Parathyroid adenoma (tissue), 2 donors: ENCODE data around the gene DNM3.

Experiments
- H2AFZ ChIP-seq: fragments of 300-600 bp; sonication (generic); one replicate; pipeline ENCODE4 v1.7.0; 2017; ENCODE audit warnings: antibody characterized with exemption, mild to moderate bottlenecking
- H3K27ac ChIP-seq: fragments of 300-600 bp; sonication (generic); one replicate; pipeline ENCODE4 v1.7.0; 2017
- H3K27me3 ChIP-seq: fragments of 300-600 bp; sonication (generic); one replicate; pipeline ENCODE4 v1.7.0; 2017; ENCODE audit warnings: low read length; ENCODE audit not compliant: control insufficient read depth, insufficient read depth
- H3K36me3 ChIP-seq: fragments of 300-600 bp; sonication (generic); one replicate; pipeline ENCODE4 v1.7.0; 2017; ENCODE audit warnings: low read length; ENCODE audit not compliant: control insufficient read depth, insufficient read depth
- H3K4me1 ChIP-seq: fragments of 300-600 bp; sonication (generic); one replicate; pipeline ENCODE4 v1.7.0; 2017; ENCODE audit warnings: control low read depth
- H3K4me2 ChIP-seq: fragments of 300-600 bp; sonication (generic); one replicate; pipeline ENCODE4 v1.7.0; 2017; ENCODE audit warnings: low read length
- H3K4me3 ChIP-seq: fragments of 300-600 bp; sonication (generic); one replicate; pipeline ENCODE4 v1.7.0; 2017; ENCODE audit warnings: low read depth, low read length
- H3K79me2 ChIP-seq: fragments of 300-600 bp; sonication (generic); one replicate; pipeline ENCODE4 v1.7.0; 2017; ENCODE audit warnings: control low read depth
- H3K9ac ChIP-seq: fragments of 300-600 bp; sonication (generic); one replicate; pipeline ENCODE4 v1.7.0; 2017; ENCODE audit warnings: mild to moderate bottlenecking
- H3K9me3 ChIP-seq: fragments of 300-600 bp; sonication (generic); one replicate; pipeline ENCODE4 v1.7.0; 2017; ENCODE audit warnings: low read length; ENCODE audit not compliant: control insufficient read depth
- TF ChIP-seq, protein P1 (sequence below): fragments of 300-600 bp; sonication (generic); IDR thresholded peaks from one replicate; pipeline ENCODE4 v1.7.0; 2017; ENCODE audit warnings: antibody characterized with exemption, mild to moderate bottlenecking
- donor health status: primary hyperparathyroidism.

DNM3 gene

DNA sequence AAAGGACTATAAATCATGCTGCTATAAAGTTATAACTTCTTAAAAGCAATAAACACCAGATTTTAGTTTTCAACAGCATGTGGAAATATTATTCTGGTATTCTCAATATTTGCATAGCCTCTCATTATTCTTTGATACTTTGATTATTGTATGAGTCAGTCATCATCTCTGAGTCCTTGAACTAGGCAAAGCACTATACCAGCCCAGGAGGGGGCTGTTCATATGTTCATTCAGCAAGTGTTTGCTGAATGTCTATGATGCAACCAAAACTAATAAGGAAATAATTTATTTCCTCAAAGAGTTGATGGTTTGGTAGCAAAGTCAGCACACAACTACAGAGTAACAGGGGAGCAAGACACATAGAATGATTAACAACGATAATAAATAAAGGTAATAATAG is 403.6 kb downstream of the DNM3 start:
- Histone ChIP-seq H3K27me3 (no peaks in the 10 kb centered on the region), H3K27ac (no peak overlapping the region), H3K4me2 (no peak overlapping the region), H3K4me1 (no peaks in the 10 kb centered on the region), H3K36me3 (no peaks in the 10 kb centered on the region), H3K79me2 (no peaks in the 10 kb centered on the region), H3K9me3 (no peaks in the 10 kb centered on the region), H2AFZ (no peak overlapping the region), H3K4me3 (no peak overlapping the region), H3K9ac (no peak overlapping the region)
- TF ChIP-seq, protein P1, sequence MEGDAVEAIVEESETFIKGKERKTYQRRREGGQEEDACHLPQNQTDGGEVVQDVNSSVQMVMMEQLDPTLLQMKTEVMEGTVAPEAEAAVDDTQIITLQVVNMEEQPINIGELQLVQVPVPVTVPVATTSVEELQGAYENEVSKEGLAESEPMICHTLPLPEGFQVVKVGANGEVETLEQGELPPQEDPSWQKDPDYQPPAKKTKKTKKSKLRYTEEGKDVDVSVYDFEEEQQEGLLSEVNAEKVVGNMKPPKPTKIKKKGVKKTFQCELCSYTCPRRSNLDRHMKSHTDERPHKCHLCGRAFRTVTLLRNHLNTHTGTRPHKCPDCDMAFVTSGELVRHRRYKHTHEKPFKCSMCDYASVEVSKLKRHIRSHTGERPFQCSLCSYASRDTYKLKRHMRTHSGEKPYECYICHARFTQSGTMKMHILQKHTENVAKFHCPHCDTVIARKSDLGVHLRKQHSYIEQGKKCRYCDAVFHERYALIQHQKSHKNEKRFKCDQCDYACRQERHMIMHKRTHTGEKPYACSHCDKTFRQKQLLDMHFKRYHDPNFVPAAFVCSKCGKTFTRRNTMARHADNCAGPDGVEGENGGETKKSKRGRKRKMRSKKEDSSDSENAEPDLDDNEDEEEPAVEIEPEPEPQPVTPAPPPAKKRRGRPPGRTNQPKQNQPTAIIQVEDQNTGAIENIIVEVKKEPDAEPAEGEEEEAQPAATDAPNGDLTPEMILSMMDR = no peak

DNA sequence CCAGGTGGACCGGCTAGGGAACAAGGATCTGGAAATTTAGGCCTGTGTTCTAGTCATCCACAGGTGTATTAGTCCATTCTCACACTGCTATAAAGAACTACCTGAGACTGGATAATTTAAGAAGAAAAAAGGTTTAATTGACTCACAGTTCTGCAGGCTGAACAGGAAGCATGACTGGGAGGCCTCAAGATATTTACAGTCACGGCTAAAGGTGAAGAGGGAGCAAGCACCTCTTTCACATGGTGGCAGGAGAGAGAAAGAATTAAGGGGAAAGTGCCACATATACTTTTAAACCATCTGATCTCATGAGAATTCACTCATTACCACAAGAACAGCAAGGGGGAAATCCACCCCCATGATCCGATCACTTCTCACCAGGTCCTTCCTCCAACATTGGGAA is 404.5 kb downstream of the DNM3 start:
- TF ChIP-seq, protein P1 = no peak
- H3K79me2 ChIP-seq = no peaks in the 10 kb centered on the region

DNA sequence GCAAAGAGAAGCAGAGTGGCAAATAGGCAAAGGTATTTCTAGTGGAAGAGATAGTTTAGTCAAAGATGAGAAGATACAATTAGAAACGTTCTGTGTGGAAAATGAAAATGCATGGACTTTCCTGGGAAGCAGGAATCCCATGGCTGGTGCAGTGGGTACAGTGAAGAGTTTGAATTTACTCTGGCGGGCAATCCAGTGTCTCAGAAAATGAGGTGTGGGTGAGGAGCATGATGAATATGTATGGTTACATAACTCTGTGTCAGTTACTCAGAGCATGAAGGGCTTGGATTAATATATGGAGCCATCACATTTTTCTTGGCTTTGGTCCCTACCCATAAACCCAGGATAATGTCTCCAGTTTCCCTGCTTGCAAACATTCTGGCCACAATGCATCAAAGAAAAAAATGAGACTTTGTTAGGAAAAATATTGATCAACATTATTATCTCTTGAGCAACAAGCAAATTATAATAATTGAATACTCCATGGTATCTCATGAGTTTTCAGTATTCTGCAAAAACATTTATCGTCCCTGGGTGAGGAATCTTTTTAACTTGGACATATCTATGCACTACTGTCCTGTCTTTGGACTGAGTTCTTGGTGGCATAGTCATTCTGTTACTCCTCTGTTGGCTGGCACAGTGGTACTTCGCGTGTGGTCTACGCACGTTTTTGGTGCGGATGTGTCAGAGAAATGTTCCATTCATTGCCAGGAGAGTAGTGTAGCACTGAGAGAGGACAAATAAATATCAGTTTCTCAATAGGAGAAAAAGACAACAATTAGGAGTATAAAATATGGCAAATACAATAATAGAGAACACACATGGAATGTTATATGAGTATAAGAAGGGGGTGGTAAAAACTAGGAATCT is 405.5 kb downstream of the DNM3 start:
- H3K9me3 ChIP-seq = no peaks in the 10 kb centered on the region
- no peaks in the 10 kb centered on the region for H3K79me2 ChIP-seq
- H3K4me3 ChIP-seq = no peak overlapping the region
- H3K9ac ChIP-seq = no peak overlapping the region
- H2AFZ ChIP-seq = no peak overlapping the region
- TF ChIP-seq, protein P1 = no peak
- no peak overlapping the region for H3K4me2 ChIP-seq
- no peak overlapping the region for H3K27ac ChIP-seq
- no peaks in the 10 kb centered on the region for H3K36me3 ChIP-seq
- no peaks in the 10 kb centered on the region for H3K27me3 ChIP-seq
- H3K4me1 ChIP-seq = no peaks in the 10 kb centered on the region

More for the DNA sequence above, 404.5 kb downstream of the DNM3 start:
- H3K4me1 ChIP-seq = no peaks in the 10 kb centered on the region
- H3K9ac ChIP-seq = no peak overlapping the region
- no peaks in the 10 kb centered on the region for H3K36me3 ChIP-seq
- H2AFZ ChIP-seq = no peak overlapping the region
- no peaks in the 10 kb centered on the region for H3K9me3 ChIP-seq
- H3K27me3 ChIP-seq = no peaks in the 10 kb centered on the region
- H3K4me2 ChIP-seq = no peak overlapping the region
- no peak overlapping the region for H3K4me3 ChIP-seq
- no peak overlapping the region for H3K27ac ChIP-seq

DNA sequence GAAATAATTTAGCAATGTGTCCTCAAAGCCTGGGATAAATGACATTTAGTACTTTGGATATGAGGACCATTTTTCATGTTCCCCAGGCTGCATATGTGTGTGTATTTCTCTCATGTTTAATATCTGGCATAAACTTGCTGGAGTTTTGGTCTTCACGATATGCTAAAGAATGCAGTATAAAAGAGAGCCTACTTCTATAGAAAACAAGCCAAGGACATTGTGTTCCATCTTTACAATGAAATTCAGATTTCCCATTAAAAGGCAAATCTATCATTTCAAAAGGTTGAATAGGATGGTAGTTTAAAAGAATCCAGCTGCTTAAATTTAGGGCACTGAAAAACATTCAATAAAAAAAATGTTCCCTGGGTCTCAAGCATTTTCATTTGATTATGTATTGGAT is 410.2 kb downstream of the DNM3 start:
- Histone ChIP-seq H2AFZ (no peak overlapping the region), H3K36me3 (no peaks in the 10 kb centered on the region), H3K79me2 (no peaks in the 10 kb centered on the region), H3K4me2 (no peak overlapping the region), H3K27ac (no peak overlapping the region), H3K27me3 (no peaks in the 10 kb centered on the region), H3K4me3 (no peak overlapping the region), H3K9ac (no peak overlapping the region), H3K4me1 (no peaks in the 10 kb centered on the region), H3K9me3 (no peaks in the 10 kb centered on the region)
- TF ChIP-seq, protein P1 = no peak

DNA sequence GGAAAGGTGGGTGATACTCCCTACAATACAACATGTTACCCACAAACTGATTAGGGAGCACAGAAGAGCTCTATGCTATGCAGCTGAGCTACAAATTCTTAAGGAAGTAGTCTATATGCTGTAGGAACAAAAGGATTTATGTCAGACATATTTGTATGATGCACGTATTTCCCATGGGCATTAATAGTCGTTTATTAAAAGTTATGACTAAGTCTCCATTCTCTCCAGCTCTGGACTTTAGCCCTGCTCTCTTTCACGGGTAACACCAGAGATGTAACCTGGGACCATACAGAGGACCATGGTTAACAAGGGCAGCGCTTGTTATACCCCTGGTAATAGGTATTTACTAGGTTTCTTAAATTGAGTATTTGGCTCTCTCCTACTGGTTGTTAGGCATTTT is 411.0 kb downstream of the DNM3 start:
- Histone ChIP-seq H3K4me3 (no peak overlapping the region), H3K27me3 (no peaks in the 10 kb centered on the region), H3K36me3 (no peaks in the 10 kb centered on the region), H3K4me1 (no peaks in the 10 kb centered on the region), H2AFZ (no peak overlapping the region), H3K27ac (no peak overlapping the region), H3K79me2 (no peaks in the 10 kb centered on the region), H3K4me2 (no peak overlapping the region), H3K9ac (no peak overlapping the region), H3K9me3 (no peaks in the 10 kb centered on the region)
- TF ChIP-seq, protein P1 = no peak
